ENCODE results near the gene FUS.

- TF ChIP-seq YY1 (IDR thresholded peaks at IDR 0.05; ENCODE audit: insufficient read depth, insufficient read length), result peak; percentile 64
- no peak for TF ChIP-seq ZNF274 (IDR thresholded peaks at IDR 0.05; ENCODE audit: low read depth, low read length)
Measured at GRCh38 chr16:31179747-31180459, at the start of gene FUS.

Measured in NT2/D1 (cell line).